GM19043 (cell line): ENCODE results near the gene TWNK.

Experiments used
- ATAC-seq: cut with Tn5 transposase; IDR thresholded peaks from one replicate; pipeline ENCODE4 v1.9.1; 2021; ENCODE audit warnings: low read depth; ENCODE audit not compliant: unreplicated experiment

TWNK gene

DNA sequence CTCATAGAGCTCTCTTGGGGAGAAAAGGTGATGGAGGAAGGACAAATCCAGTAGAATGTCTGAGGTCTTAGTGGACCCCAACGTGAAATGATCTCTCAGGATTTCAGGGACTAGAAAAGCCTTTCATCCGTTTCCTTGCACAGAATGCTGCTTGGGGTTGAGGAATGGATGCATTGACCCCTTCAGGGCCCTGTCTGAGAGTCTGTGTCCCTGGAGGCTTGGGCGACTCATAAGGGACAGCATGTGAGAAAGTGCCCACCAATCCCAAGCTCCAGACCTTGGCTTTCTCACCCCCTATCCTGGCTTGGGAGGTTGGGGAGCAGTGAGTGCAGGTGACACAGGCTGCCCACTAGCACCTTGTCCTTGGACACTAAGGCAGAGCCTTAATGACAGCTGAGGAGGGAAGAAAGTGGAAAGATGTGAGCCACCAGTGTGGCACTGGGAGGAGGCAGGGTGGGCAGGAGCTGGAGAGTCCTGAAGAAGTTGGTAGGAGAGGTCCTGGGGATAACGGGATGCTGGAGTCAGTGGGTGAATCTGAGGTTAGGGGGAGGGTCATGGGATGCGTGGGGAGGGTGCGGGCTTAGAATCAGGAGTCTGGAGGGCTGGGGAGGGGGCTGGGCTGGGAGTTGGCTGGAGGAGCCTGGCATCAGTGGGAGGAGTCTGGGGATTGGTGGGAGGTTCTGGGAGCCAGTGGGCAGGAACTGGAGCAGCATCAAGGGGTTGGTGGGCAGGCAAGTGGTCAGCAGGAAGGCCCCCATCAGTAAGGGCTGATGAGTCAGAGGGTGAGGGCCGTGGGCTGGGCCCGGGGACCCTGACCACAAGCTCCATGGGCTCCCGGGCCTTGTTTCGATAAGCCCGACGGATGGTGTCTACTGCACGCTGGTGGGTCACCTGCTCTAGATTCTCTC is 20.8 kb downstream of the TWNK start:
- no peak for ATAC-seq

GRCh38 chr10:101008823-101009423 is 21.6 kb downstream of the TWNK start:
- ATAC-seq: no peak

DNA sequence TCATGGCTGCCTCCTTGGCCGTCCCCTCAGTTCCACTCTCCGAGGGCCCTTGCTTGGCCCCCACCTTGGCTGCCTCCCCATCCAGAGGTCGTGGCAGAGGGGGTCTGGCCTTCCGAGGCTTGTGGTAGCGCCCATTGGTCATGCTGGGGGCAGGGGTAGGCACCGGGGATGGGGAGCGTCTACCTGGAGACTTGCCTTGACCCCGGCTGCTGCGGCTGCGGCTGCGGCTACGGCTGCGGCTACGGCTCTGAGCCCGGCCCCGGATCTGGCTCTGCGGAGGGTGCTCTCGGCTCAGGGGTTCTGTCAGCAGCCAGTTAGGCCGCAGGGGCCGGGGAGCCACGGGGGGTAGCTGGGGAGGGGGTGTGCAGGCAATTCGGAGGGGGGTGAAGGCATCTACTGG is 23.0 kb downstream of the TWNK start:
- no peak for ATAC-seq

DNA sequence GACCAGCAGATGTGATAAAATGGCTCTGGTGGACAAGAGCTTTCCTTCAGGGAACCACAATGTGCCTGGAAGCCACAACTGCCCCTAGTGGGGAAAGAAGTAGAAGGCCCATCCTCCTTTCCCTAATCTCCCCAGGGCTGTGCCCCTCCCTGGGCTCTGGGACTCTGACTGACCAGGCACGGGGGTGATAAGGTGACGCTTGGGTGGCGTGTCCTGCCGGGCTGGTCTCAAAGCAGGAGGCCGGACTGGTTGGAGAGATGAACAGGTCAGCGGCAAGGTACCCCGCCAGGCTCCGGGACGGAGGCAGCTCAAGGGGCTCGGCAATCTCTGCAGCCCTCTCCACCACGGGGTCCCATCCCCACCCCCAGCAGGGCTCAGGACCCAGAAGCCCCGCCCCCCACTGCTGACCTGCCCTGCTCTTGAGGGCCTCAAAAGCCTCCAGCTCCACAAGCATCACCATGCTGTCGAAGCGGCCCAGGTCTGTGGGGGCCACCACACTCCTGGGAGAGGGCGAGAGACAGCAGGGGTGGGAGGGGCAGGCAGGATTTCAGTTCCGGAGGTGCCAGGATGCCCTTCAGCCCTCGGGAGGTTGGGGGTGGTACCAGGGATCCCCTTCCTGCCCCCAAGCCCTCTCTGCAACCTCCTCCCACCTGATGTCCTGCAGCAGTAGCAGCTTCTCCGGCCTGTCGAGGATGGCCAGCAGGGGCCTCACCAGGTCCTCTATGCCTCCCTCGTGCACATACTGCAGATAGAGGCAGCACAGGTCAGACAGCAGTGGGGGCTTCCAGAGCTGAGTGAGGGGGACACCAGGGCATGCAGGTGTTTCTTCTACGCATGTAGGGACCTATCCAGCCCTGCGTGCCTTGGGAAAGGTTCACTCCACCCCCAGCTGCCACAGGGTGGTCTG is 24.4 kb downstream of the TWNK start:
- ATAC-seq: no peak

- ATAC-seq: peak; percentile 61
Measured at GRCh38 chr10:101012525-101013364, 25.4 kb downstream of the TWNK start.

GRCh38 chr10:101013365-101013825 is 26.1 kb downstream of the TWNK start:
- no peak for ATAC-seq

DNA sequence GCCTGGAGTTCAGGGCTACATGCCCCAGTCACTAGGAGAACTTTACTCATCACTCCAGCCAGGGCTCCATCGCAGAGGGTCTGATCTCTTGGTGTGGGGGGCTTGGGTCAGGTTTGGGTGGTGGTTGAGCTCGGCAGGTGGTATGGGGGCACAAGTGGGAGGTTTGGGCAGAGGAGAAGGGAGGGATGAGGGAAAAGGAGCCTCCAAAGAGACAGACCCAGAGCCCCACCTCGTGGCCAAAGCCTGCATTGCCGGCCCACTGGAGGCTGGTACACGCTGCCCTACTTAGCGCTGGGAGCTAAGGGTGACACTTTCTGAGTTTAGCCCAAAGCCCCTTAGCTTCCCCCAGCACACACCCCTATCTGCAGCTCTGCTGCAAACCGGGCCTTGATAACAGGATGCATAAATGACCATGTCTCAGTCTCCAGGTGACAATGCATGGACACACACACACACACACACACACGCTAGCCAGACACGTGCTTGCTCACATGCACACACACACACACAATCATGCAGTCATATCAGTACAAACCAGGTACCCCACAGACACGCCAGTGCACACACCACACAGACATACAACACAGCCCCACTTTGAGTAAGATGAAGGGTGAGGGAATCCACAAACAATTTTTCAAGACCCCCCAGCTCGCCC is 27.0 kb downstream of the TWNK start:
- no peak for ATAC-seq

GRCh38 chr10:101014966-101015581 is 27.7 kb downstream of the TWNK start:
- no peak for ATAC-seq

- ATAC-seq: no peak
Measured at GRCh38 chr10:101015582-101015973, 28.2 kb downstream of the TWNK start.

GRCh38 chr10:101016814-101017213 is 29.5 kb downstream of the TWNK start:
- no peak for ATAC-seq

- ATAC-seq: no peak
Measured at GRCh38 chr10:101018118-101018599, 30.8 kb downstream of the TWNK start.

- ATAC-seq: no peak
Measured at GRCh38 chr10:101018600-101019439, 31.5 kb downstream of the TWNK start.

DNA sequence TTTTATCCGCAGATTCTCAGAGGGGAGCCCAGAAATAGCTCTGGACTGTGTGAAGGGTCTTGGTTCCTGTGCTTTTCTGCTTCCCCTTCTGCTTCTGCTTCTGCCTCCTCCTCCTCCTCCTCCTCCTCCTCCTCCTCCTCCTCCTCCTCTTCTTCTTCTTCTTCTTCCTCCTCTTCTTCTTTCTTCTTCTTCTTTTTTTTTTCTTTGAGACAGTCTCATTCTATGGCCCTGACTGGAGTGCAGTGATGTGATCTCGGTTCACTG is 32.0 kb downstream of the TWNK start:
- ATAC-seq: no peak

DNA sequence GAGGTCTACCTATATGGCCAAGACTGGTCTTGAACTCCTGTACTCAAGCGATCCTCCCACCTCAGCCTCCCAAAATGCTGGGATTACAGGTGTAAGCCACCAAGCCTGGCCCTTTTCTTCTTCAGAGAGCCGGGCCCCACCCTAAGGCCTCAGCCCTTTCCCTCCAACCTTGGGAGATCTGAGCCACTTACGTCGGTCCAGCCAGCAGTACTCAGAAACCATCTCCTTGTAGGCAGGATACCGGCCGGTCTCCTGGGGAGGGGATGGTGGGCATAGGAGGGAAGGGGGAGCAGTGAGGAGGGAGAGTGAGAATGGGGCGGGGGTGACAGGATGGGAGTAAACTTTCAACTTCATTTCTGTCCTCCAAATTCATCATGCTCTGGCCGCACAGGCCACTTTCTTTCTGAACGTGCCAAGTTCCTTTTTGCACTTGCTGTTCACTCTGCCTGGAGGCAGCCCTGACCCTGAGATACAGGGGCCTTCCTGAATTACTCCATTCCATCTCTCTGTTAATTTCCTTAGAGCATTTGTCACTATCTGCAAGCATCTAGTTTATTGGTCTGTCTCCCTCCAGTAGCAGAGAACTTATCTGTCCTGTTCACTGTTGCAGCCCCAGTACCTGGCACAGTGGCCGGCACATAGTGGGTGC is 33.2 kb downstream of the TWNK start:
- ATAC-seq: no peak

DNA sequence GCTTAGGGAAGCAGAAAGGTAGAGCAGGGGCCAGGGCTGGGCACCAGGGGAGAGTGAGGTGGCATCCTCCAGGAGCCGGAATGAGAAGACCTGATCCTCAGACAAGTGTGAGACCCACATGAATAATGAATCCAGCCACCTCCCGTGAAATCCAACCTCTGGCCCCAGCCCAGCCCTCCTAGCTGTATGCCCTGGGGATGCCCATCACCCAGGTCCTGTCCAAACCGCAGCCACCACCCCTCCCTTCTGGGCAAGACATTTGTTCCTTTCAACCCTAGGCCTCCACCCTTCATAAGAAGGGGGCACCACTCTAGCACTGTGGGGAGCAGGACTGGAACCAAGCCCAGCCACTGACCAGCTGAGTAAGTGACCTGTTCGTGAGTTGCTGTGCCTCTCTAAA is 33.9 kb downstream of the TWNK start:
- no peak for ATAC-seq

- no peak for ATAC-seq
Measured at GRCh38 chr10:101021692-101022251, 34.4 kb downstream of the TWNK start.

DNA sequence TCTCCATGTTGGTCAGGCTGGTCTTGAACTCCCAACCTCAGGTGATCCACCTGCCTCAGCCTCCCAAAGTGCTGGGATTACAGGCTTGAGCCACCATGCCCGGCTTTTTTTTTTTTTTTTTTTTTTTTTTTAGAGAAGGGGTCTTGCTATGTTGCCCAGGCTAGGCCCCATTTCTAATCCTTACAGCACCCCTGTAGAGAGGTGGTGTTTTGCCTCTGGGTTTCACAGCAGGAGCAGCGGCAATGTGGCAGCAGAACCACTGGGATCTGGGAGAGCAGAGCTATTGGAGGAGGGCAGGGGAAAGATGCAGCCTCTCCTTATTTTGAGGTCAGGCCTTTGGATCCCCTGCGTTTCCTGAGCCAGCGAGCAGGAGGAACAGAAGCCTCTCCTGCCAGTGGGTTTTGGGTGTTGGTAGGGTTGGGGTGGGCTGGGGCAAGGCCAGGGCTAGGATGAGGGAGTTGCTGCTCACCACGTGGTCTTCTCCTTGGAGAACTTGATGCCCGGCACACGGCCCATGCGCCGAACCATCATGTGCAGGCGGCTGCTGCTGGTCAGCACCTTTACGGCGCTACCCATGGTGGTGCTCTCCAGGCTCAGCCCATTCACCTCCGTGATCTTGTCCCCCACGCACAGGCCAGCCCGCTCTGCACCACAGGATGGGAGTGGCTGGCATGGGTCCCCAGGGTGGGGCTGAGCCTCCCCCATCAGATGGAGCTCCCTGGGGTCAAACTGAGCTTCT is 35.8 kb downstream of the TWNK start:
- no peak for ATAC-seq
